Body of pancreas (tissue), 4 donors: Measurements from ENCODE around the gene RNASEH2A. TPM values are rescaled to one million over a fixed set of nuclear protein-coding genes. Genes with fewer than 3 reads are reported as not detected.

Experiments
- ATAC-seq: fragments of 150-250 bp; one replicate; pipeline ENCODE4 v1.9.1; 2016
- DNase-seq, 4 donors: peaks; one replicate each; pipeline ENCODE4 v3.0.0-alpha.2; 2019
- H3K27ac ChIP-seq, 4 donors: fragments of 200-600 bp; sonication (generic); 1 replicate in 3 of 4; 2 replicates in 1 of 4; pipeline versions ENCODE4 v1.5.1 to v1.6.1; 2016 to 2019; ENCODE audit warnings: mild to moderate bottlenecking in 1 of 4, mixed read lengths in 1 of 4, moderate library complexity in 1 of 4
- H3K27me3 ChIP-seq, 2 donors: fragments of 200-600 bp; sonication (generic); one replicate each; pipeline ENCODE4 v1.6.0; 2016; ENCODE audit warnings: mild to moderate bottlenecking in 1 of 2
- H3K36me3 ChIP-seq, 2 donors: fragments of 200-600 bp; sonication (generic); replicated peaks in 1 of 2; 2 replicates each; pipeline ENCODE4 v1.5.1; 2016; ENCODE audit warnings: low read depth in 2 of 2; ENCODE audit not compliant: insufficient read depth in 1 of 2
- H3K4me1 ChIP-seq: fragments of 200-600 bp; sonication (generic); one replicate; pipeline ENCODE4 v1.6.0; 2016
- H3K4me3 ChIP-seq, 2 donors: fragments of 200-600 bp; sonication (generic); 1 replicate in 1 of 2; 2 replicates in 1 of 2; pipeline ENCODE4 v1.5.1; 2016 to 2019
- H3K9me3 ChIP-seq, 3 donors: fragments of 200-600 bp; sonication (generic); 1 replicate in 2 of 3; 2 replicates in 1 of 3; pipeline ENCODE4 v1.5.1; 2016
- CTCF ChIP-seq, 7 experiments: fragments of 450-650 bp in 4 of 7; fragments of 200-600 bp in 3 of 7; sonication (generic) in 3 of 7; IDR thresholded peaks; one replicate each; pipeline ENCODE4 v1.5.1; 2016 to 2019; ENCODE audit warnings: antibody characterized with exemption in 7 of 7
- POLR2A ChIP-seq, 3 donors: fragments of 450-650 bp; IDR thresholded peaks; one replicate each; pipeline ENCODE4 v1.6.1; 2016; ENCODE audit warnings: antibody characterized with exemption in 3 of 3, mild to moderate bottlenecking in 2 of 3
- WGBS, 2 donors: methylation state at CpG; one replicate each; pipeline ENCODE4 v1.1.5; 2017; 5-methylcytosine and 5-hydroxymethylcytosine counted together
- intact Hi-C: fragments of 100-400 bp; cut with DNase I; formaldehyde crosslinking; loops from one replicate; pipeline ENCODE4 v1.15.1; 2023
- total RNA-seq, 2 donors: library from RNA; depleted of rRNA; stranded (reverse); fragments of >200 nt; gene quantifications; one replicate each; pipeline ENCODE4 v1.1.0, GENCODE V29; 2016

Gene RNASEH2A
- total RNA-seq, 2 donors from 2014 or later = 1.3 to 6.5 TPM

DNA sequence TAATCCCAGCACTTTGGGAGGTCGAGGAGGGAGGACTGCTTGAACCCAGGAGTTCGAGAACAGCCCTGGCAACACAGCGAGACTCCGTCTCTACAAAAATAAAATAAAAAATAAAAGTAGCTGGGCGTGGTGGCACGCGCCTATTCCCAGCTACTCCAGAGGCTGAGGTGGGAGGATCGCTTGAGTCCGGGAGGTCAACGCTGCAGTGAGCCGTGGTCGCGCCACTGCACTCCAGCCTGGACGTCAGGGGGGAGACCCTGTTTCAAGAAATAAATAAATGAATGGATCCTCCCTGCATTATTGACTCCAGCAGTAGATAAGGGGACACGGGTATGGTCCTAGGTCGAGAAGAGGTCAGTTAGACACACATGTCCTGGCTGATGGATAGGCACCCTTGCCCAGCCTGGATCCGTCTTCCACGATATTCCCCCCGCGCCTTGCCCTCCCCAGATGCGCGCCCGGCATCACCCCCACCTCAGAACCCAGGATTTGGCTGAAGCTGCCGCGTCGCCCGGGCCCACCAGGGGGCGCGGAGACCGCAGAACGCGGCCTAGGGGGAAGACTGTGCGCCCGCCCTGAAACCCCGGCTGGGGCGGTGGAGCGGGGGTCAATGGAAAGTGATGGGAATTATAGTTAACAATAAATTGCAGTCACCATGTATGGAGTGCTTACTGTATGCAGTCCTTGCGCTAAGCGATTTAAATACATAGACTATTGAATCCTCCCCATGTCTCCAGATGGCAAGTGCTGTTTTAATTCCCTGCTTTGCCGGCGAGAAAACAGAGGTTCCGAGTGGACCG is 29.0 kb upstream of the RNASEH2A start:
- intact Hi-C loops = no loop called here
- peak; percentile 92 to 96 (median 94) for TF ChIP-seq CTCF (IDR thresholded peaks at IDR 0.05)
- no peak for TF ChIP-seq POLR2A (IDR thresholded peaks at IDR 0.05)
- Histone ChIP-seq H3K4me1 (peaks cover 40% of the 10 kb centered on the region), H3K4me3 (peak overlapping the region; percentile 32 to 73), H3K27ac (peak overlapping the region; percentile 87 to 100 (median 96)), H3K9me3 (no peaks in the 10 kb centered on the region), H3K27me3 (no peaks in the 10 kb centered on the region), H3K36me3 (no peaks in the 10 kb centered on the region)
- 10 to 14% methylated on average over 29 to 43 of the region's 43 CpGs for WGBS, 2 donors
- peak; percentile 40 for ATAC-seq
- DNase-seq = peak; percentile 81 to 86 (median 82)

DNA sequence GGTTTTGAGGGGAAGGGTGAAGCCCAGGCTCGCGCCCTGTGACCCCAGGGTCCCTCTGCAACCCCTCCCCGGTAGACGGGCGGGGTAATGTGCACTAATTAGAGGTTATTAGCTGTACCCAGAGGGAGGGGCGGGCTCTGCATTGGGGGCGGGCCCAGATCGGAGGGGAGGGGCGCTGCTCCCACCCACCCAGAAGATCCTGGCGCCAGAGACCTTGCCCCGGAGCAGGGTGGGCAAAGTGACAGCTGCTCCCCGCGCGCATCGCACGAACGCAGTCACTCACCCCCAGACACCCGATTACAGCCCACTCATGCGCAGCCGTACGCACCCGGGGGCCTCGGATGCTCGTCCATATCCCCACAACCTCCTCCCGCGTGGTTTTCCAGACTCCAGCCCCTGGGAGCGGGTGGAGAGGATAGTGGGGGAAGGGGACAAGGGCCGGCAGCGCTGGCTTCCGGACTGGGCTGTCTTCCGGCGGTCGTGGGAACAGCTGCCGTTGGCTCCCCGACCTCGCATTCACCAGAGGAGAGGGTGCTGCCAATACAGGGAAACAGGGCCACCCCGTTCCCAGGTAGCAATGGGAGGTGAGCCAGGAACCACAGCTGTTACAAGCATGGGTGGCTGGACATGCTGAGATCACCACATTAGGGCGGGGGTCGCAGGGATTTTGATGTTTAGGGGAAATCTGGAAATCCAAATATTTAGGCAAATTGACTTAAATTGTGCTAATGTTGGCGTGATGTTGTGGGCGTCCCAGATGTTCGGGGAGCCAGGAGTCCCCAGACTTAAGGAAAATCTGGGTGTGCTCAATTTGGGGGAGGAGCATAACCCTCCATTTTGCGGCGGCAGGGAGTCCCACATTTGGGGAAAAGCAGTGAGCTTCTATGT is 28.1 kb upstream of the RNASEH2A start:
- peak; percentile 53 for ATAC-seq
- no peaks in the 10 kb centered on the region for H3K9me3 ChIP-seq
- intact Hi-C loops = no loop called here
- peak; percentile 88 to 95 (median 93) for DNase-seq
- no peaks in the 10 kb centered on the region for H3K27me3 ChIP-seq
- peak overlapping the region; percentile 87 to 100 (median 96) for H3K27ac ChIP-seq
- TF ChIP-seq CTCF (IDR thresholded peaks at IDR 0.05) = no peak
- TF ChIP-seq POLR2A (IDR thresholded peaks at IDR 0.05) = peak; percentile 55 to 81 (median 73)
- H3K4me1 ChIP-seq = peaks cover 48% of the 10 kb centered on the region
- H3K4me3 ChIP-seq = peak overlapping the region; percentile 32 to 73
- 2 to 7% methylated on average over 18 to 44 of the region's 44 CpGs for WGBS, 2 donors
- no peaks in the 10 kb centered on the region for H3K36me3 ChIP-seq

DNA sequence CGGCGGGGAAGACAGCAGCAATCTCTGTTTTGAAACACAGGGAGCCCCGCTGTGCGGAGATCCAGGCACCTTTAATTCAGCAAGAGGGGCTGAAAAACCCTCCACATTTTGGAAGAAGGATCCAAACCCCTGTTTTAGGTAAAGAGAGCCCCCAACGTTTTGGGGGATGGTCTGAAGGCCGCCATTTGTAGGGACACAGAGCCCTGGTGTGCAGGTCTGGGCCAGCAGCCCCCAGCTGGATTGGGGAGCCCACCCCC is 27.6 kb upstream of the RNASEH2A start:
- Histone ChIP-seq H3K27me3 (no peaks in the 10 kb centered on the region), H3K36me3 (no peaks in the 10 kb centered on the region), H3K4me1 (peaks cover 54% of the 10 kb centered on the region), H3K4me3 (no peak overlapping the region), H3K27ac (peak overlapping the region; percentile 87 to 100 (median 96)), H3K9me3 (no peaks in the 10 kb centered on the region)
- ATAC-seq (no peak), DNase-seq (no peak)
- intact Hi-C loops = no loop called here
- TF ChIP-seq POLR2A (IDR thresholded peaks at IDR 0.05) (no peak), CTCF (IDR thresholded peaks at IDR 0.05) (no peak)
- WGBS, 2 donors = 58 to 61% methylated on average over 6 of the region's 6 CpGs

DNA sequence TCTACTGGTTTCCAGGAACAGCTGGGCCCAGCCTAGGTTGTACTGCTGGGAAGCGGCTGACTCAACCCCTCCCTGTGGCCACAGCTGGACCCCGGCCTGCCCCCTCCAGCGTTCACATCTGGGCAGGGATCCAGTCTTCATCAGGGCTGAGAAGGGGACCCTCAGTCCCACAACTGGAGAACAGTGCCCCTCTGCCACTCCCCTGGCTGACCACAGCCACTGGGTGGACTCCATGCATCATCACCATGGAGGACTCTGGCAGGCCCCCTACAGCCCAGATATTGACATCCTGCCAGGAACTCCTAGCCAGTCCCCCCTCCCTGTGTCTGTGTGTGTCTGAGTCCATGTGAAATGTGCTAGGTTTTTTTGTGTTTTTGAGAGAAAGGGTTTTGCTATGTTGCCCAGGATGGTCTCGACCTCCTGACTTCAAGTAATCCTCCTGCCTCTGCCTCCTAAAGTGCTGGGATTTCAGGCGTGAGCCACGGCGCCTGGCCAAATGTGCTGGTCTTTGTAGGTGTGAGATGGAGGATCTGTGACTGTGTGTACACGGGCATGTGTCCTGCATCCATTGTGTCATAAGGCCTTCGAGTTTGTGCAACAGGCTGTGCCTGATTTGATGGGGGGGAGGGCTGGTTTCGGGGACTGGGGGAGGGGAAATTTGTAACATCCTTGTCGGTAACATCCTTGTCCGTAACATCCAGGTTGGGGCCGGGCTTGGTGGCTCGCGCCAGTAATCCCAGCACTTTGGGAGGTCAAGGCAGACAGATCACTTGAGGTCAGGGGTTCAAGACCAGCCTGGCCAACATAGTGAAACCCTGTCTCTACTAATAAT is 27.0 kb upstream of the RNASEH2A start:
- H3K27ac ChIP-seq = peak overlapping the region; percentile 87 to 100 (median 96)
- no peaks in the 10 kb centered on the region for H3K27me3 ChIP-seq
- TF ChIP-seq POLR2A (IDR thresholded peaks at IDR 0.05) (no peak), CTCF (IDR thresholded peaks at IDR 0.05) (no peak)
- no peak overlapping the region for H3K4me3 ChIP-seq
- ATAC-seq (no peak), DNase-seq (peak in 3 of 4 donors; percentile 26 to 57 (median 36))
- no peaks in the 10 kb centered on the region for H3K9me3 ChIP-seq
- H3K36me3 ChIP-seq = no peaks in the 10 kb centered on the region
- WGBS, 2 donors = 70 to 74% methylated on average over 14 to 15 of the region's 15 CpGs
- peaks cover 55% of the 10 kb centered on the region for H3K4me1 ChIP-seq
- intact Hi-C loops = no loop called here
